ENCODE measurements around the gene LHX2.

GRCh38 chr9:124008303-124008693 lies 3.3 kb upstream of the LHX2 start:
- TF ChIP-seq POLR2A (IDR thresholded peaks at IDR 0.05) (no peak), CTCF (IDR thresholded peaks at IDR 0.05) (no peak), EP300 (IDR thresholded peaks at IDR 0.05) (no peak), POLR2AphosphoS5 (IDR thresholded peaks at IDR 0.05) (no peak)
